Activated T-helper 2 cell treated with anti-CD3 and anti-CD28 coated beads, Interferon-gamma antibody, Interleukin-2, Interleukin-4, amounts not matched to agents 10 μg/mL and 5 μg/mL and 100 μg/mL, durations not matched to agents 14 hours and 24 hours and 36 hours (primary cell): ENCODE data around the gene RBCK1. TPM values are rescaled to one million over a fixed set of nuclear protein-coding genes. Genes with fewer than 3 reads are reported as not detected.
A peak's percentile ranks its signal among the peaks of the same experiment; 100 is the strongest.

Experiments
- DNase-seq: peaks from one replicate; pipeline ENCODE4 v3.0.0; 2021; ENCODE audit warnings: low spot score
- H3K27ac Mint-ChIP-seq: one replicate; pipeline ENCODE4 v1.8.0; 2021; ENCODE audit warnings: mixed read lengths
- H3K27me3 Mint-ChIP-seq: one replicate; pipeline ENCODE4 v1.8.0; 2021; ENCODE audit warnings: low read depth, mixed read lengths
- H3K36me3 Mint-ChIP-seq: one replicate; pipeline ENCODE4 v1.8.0; 2021; ENCODE audit warnings: low read depth, mixed read lengths
- H3K4me1 Mint-ChIP-seq: one replicate; pipeline ENCODE4 v1.8.0; 2021; ENCODE audit warnings: low read depth, mixed read lengths
- H3K4me3 Mint-ChIP-seq: one replicate; pipeline ENCODE4 v1.8.0; 2021; ENCODE audit warnings: low read depth, mild to moderate bottlenecking, moderate library complexity, mixed read lengths
- H3K9me3 Mint-ChIP-seq: one replicate; pipeline ENCODE4 v1.8.0; 2021; ENCODE audit warnings: mixed read lengths
- intact Hi-C: fragments of 100-400 bp; cut with micrococcal nuclease; formaldehyde crosslinking; loops from one replicate; pipeline ENCODE4 v1.15.1; 2023
- total RNA-seq: library from RNA; stranded (reverse); gene quantifications from 2 replicates; pipeline ENCODE4 v1.2.3, GENCODE V29; 2022

RBCK1 gene
- total RNA-seq, 1 donor from 2014 or later = 112 TPM

DNA sequence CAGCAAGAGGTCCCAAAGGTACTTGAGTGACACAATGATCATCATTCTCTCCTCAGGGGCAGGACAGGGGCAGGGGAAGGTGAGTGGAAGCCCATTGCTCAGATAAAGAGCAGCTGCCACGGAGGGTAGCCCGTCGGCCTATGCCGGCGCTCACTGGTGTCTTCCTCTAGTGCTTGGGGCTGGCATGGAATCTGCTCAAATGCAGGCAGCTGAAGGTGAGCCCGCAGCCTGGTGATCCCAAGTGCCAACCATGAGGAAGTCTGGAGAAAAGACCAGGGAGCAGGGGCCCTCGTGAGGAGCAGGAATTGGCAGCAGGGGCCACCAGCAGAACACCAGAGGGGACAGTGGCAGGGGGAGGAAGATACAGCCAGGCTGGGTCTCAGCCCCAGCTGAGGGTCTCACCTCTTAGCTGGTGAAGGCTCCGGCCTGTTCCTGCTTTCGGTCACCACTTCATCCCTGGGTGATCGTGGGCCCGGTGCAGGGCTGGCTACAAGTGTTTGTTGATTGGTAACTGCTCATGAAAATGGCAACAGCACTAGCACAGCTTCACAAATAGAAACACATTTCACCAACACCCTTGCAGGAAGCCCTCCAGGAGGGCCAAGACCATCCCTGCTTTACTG is 24.7 kb downstream of the RBCK1 start:
- Mint-ChIP-seq H3K9me3 (no peaks in the 10 kb centered on the region), H3K36me3 (peaks cover 84% of the 10 kb centered on the region), H3K4me1 (peaks cover 48% of the 10 kb centered on the region), H3K27me3 (no peaks in the 10 kb centered on the region), H3K27ac (peak overlapping the region; percentile 96), H3K4me3 (peak overlapping the region; percentile 58)
- no peak for DNase-seq
- intact Hi-C loops = loop anchor here (1.0 to 2.0 kb wide), 3 partner anchors 24 to 195 kb away; partner anchors contain the start of gene RBCK1

DNA sequence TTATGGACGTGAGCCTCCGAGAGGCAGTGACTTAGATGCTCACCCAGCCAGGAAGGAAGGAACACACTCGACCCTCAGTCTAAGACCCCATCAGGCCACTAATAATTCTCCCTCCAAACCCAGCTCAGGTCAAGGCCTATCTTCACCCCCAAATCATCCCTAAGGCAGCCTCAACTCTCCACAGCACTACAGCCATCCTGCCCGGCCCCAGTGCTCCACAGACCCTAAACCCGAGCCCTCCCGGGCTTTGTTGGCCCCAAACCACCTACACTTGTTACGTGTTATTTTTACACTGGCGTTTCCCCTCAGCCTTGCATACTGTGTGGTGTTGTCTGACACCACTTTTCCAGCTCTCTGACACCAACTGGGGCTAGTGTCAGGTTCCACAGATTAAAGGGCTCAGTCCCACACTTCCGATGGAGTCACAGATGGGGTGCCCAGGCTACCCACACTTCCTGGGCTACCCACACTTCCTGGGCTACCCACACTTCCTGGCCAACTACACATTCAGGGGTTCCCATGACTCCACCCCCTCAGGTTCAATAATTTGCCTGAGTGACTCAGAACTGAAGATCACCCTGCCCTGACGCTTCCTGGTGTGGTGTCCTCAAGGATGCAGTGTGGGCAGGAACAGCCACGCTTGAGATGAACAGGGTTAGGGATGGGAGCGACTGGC is 25.3 kb downstream of the RBCK1 start:
- Mint-ChIP-seq H3K36me3 (peaks cover 86% of the 10 kb centered on the region), H3K9me3 (no peaks in the 10 kb centered on the region), H3K27ac (peak overlapping the region; percentile 96), H3K4me1 (peaks cover 54% of the 10 kb centered on the region), H3K4me3 (peak overlapping the region; percentile 58), H3K27me3 (no peaks in the 10 kb centered on the region)
- intact Hi-C loops = loop anchor here (1.0 to 2.0 kb wide), 3 partner anchors 25 to 196 kb away; partner anchors contain the start of gene RBCK1
- peak; percentile 45 for DNase-seq

DNA sequence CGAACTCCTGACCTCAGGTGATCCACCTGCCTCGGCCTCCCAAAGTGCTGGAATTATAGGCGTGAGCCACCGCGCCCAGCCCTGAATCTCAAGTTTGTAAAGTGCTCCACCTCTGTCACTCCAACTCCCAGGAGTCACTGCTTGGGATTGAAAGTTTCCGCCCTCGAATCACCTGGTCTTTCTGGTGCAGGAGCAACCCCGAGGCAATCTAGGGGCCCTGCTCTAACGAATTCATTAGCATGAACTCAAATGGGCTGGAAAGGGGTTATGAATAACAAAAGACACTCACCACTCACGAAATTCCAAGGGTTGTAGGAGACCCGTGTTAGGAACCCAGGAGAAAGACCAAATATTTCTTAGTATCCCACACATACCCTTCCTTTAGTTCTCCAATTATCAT is 26.1 kb downstream of the RBCK1 start:
- DNase-seq = no peak
- H3K9me3 Mint-ChIP-seq = no peaks in the 10 kb centered on the region
- intact Hi-C loops = no loop called here
- no peaks in the 10 kb centered on the region for H3K27me3 Mint-ChIP-seq
- H3K4me1 Mint-ChIP-seq = peaks cover 62% of the 10 kb centered on the region
- peaks cover 88% of the 10 kb centered on the region for H3K36me3 Mint-ChIP-seq
- peak overlapping the region; percentile 61 for H3K27ac Mint-ChIP-seq
- H3K4me3 Mint-ChIP-seq = no peak overlapping the region

DNA sequence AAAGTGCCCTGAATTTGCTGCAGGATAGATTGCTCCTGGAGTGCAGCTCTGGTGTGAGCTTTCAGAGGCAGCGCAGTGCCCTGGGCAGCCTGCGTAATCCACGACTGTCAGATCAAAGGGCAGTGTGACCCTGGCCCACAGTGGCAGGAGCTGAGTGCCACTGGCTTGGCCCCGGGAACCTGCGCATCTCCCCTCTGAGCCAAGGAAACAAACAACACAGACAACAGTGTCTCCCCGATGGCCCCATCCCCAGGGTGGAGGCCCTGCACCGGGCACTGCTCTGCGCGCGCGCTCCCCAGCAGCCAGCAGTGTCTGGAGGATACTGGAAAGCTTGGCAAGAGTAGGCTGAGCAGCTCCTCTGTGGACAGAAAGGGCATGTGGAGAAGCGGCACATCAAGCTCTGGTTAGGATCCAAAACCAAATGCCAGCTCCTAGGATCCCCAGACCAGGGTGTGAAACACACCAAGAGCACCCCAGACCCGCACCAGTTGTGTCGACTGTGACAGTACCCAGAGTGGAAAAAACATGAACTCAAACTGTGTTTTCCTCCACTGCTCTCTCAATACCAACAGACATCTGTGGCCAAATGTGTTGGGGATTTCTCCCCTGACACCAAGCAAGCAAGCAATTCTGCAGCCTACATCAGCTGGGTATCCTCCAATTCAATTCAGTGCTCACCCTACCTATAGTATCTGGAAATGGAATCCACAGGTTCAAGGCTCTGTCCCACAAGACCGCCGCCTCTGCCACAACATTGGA is 26.7 kb downstream of the RBCK1 start:
- peaks cover 68% of the 10 kb centered on the region for H3K4me1 Mint-ChIP-seq
- H3K4me3 Mint-ChIP-seq = no peak overlapping the region
- H3K27ac Mint-ChIP-seq = peak overlapping the region; percentile 61
- H3K9me3 Mint-ChIP-seq = no peaks in the 10 kb centered on the region
- intact Hi-C loops = no loop called here
- no peak for DNase-seq
- no peaks in the 10 kb centered on the region for H3K27me3 Mint-ChIP-seq
- H3K36me3 Mint-ChIP-seq = peaks cover 88% of the 10 kb centered on the region

DNA sequence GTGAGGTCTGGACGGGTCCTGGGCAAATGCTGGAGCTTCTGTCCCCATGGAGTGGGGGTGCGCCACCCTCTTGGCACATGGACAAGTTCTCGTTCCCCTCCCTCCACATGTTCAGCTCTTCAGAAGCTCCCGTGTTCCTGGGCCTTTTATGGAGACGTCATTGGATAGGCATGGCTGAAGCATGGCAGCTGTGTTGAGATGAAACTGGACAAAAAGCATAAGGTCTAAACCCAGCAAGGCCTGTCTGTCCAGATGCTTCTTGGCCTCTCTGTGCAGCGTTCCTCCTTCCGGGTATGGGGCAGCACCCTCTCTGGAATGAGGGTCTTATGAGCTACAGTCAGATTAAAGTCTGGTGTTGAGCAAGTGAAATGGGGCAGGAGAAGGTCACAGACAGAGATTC is 27.5 kb downstream of the RBCK1 start:
- peaks cover 88% of the 10 kb centered on the region for H3K36me3 Mint-ChIP-seq
- H3K27ac Mint-ChIP-seq = no peak overlapping the region
- peaks cover 75% of the 10 kb centered on the region for H3K4me1 Mint-ChIP-seq
- intact Hi-C loops = no loop called here
- no peak for DNase-seq
- H3K27me3 Mint-ChIP-seq = no peaks in the 10 kb centered on the region
- H3K9me3 Mint-ChIP-seq = no peaks in the 10 kb centered on the region
- H3K4me3 Mint-ChIP-seq = no peak overlapping the region

DNA sequence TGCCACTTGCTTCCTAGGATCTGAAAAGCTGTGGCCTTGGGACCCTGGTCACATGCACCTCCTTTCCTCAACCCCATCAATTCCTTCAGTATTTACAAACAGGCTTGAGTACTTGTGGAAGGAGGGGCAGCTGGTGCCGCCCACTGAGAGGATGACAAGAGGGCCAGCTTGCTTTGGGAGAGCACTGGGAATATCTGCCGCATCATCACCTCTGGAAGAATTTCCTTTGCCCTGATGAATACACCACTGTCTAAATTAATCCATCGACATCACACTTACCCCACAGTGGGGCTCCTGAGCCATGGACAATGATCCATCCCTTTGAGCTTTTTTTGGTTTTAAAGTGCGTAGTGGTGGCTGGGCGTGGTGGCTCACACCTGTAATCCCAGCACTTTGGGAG is 28.4 kb downstream of the RBCK1 start:
- DNase-seq = no peak
- H3K4me1 Mint-ChIP-seq = peaks cover 72% of the 10 kb centered on the region
- no peaks in the 10 kb centered on the region for H3K9me3 Mint-ChIP-seq
- no peak overlapping the region for H3K4me3 Mint-ChIP-seq
- H3K27ac Mint-ChIP-seq = no peak overlapping the region
- peaks cover 88% of the 10 kb centered on the region for H3K36me3 Mint-ChIP-seq
- H3K27me3 Mint-ChIP-seq = no peaks in the 10 kb centered on the region
- intact Hi-C loops = no loop called here

DNA sequence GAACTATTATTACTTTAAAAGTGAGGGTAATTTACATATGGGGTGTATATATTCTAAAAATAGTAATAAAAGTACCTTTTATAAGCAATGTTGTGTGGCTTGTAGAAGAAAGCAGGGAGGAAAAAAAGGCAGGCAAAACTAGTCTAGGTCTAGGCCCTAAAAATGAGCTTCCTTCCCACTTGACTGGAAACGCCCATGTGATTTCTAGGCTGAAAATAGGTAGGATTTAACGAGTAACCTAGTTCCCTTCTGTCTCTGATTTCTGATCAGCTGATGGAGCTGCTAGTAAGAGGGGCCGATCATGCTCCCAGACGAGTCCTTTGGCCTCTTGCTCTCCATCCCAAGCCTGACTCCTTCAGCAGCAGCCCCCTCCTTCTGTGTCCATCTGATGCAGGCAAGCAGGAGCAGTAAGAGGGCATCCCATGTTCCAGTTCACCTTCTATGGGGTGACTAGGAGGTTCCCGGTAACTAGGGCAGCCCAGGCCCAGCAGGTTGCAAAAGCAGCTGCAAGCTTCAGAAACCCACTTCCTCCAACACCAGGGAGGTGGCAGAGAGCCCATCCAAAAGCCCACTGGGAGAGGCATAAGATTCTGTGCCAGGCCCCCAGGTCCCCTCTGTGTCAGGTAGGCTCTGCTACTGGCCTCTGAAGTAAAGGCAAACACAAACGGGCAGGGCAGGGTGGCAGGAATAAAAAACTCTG is 29.8 kb downstream of the RBCK1 start:
- Mint-ChIP-seq H3K4me1 (peaks cover 63% of the 10 kb centered on the region), H3K9me3 (no peaks in the 10 kb centered on the region), H3K27ac (no peak overlapping the region), H3K4me3 (peak overlapping the region; percentile 71), H3K36me3 (peaks cover 90% of the 10 kb centered on the region), H3K27me3 (no peaks in the 10 kb centered on the region)
- intact Hi-C loops = loop anchor here (1.0 to 2.0 kb wide), 2 partner anchors 24 to 57 kb away; partner anchors contain the start of genes TBC1D20 and TRIB3
- no peak for DNase-seq

DNA sequence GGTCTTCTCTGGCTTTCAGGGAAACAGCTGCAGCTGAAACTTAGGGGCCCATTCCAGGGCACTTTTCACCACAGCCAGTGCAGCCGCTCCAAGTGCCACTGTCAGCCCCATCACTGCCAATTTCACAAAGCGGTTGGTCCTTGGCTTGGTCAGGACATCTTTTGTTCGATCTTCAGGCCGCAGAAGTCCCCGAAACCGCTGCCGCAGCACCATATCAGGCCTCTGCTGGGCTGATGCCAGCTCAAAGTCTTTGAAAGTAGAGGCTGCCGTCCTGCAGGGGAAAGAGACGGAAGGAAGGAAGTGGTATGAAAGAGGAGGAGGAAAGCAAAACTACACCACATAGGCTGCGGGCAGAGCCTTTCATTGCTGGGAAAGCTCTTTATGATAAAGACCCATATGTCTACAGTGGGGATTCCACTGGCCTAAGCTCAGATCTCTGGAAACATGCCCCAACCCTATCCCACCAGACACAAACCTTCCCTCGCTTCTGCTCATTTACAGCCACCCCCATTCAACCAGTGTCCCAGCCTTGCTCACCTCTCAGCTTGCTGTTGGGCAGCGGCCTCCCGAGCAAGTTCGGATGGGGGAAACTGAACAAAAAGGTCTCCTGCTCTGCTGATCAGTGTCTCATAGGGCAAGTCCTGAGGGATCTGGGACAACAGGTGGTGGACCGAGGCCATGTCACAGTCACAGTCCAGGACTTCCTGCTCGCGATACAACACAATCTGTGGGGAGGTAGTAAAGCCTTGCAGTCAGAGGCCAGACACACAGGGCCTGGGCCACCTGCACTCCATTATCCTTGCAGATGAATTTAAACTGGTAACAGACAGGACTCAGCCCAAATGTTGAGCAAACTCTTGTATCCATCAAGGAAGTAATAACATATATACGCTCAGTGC is 30.7 kb downstream of the RBCK1 start:
- peak; percentile 55 for DNase-seq
- Mint-ChIP-seq H3K9me3 (no peaks in the 10 kb centered on the region), H3K27me3 (no peaks in the 10 kb centered on the region), H3K27ac (peak overlapping the region; percentile 64), H3K36me3 (peaks cover 89% of the 10 kb centered on the region), H3K4me3 (peak overlapping the region; percentile 71), H3K4me1 (peaks cover 54% of the 10 kb centered on the region)
- intact Hi-C loops = loop anchor here (1.0 to 2.0 kb wide), 2 partner anchors 23 to 58 kb away; partner anchors contain the start of genes TBC1D20 and TRIB3

DNA sequence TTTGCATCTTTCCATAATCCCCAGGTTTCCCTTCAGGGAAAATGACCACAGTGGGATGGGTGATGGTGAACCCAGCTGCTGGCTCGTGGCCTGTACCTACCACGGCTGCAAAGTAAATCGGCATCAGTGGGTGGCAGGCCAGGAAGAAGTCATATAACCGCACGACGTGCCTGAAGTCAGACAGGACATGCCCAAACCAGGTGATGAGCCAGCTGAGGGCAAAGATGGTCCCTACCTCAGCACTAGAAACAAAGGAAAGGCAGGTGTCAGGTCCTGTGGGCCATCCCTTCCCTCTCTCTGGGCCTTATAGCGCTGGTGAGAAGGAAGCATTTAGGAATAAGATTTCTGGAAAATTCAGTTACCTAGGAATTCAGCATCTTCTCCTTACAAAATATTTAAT is 32.0 kb downstream of the RBCK1 start:
- peak overlapping the region; percentile 42 for H3K27ac Mint-ChIP-seq
- DNase-seq = no peak
- peaks cover 90% of the 10 kb centered on the region for H3K36me3 Mint-ChIP-seq
- H3K4me3 Mint-ChIP-seq = no peak overlapping the region
- intact Hi-C loops = no loop called here
- H3K4me1 Mint-ChIP-seq = peaks cover 44% of the 10 kb centered on the region
- H3K9me3 Mint-ChIP-seq = no peaks in the 10 kb centered on the region
- no peaks in the 10 kb centered on the region for H3K27me3 Mint-ChIP-seq

DNA sequence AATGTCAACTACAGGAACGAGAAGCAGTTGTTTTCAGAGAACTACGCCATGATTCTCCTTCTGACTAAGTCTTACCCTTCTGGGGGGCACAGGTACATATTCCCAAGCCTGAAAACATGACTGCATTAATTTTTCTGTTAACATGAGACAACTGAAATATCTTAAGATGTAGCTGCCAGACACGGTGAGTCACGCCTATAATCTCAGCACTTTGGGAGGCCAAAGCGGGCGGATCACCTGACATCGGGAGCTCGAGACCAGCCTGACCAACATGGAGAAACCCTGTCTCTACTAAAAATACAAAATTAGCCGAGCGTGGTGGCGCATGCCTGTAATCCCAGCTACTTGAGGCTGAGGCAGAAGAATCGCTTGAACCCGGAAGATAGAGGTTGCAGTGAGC is 32.5 kb downstream of the RBCK1 start:
- H3K4me1 Mint-ChIP-seq = peaks cover 40% of the 10 kb centered on the region
- H3K9me3 Mint-ChIP-seq = no peaks in the 10 kb centered on the region
- DNase-seq = no peak
- H3K27ac Mint-ChIP-seq = no peak overlapping the region
- peaks cover 90% of the 10 kb centered on the region for H3K36me3 Mint-ChIP-seq
- no peak overlapping the region for H3K4me3 Mint-ChIP-seq
- intact Hi-C loops = no loop called here
- H3K27me3 Mint-ChIP-seq = no peaks in the 10 kb centered on the region

DNA sequence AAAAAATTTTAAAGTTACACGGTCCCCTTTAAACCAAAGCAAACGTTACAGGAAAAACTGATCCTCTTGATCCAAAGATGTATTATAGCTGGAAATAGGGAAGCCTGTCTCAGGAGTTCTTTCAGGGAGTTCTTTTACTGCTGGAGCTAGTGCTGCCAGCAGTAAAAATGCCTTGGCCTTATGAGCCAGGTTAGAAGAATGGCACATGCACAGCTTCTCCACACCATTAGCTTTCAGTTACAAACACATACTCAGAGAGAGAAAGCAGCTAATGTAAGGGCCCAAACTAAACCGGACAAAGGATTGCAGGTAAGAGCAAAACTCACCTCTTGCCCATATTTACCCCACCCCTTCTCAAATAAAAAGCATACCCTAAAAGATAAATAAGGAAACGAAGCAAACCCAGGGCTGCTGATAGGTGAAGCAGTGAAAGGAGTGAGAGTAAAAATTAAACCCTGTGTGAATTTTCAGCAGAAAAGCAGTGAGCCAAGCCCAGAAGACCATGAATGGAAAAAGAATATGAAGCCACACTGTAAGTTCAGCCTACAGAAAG is 35.2 kb downstream of the RBCK1 start:
- no peaks in the 10 kb centered on the region for H3K27me3 Mint-ChIP-seq
- H3K36me3 Mint-ChIP-seq = peaks cover 81% of the 10 kb centered on the region
- DNase-seq = no peak
- peaks cover 25% of the 10 kb centered on the region for H3K4me1 Mint-ChIP-seq
- no peak overlapping the region for H3K4me3 Mint-ChIP-seq
- no peaks in the 10 kb centered on the region for H3K9me3 Mint-ChIP-seq
- intact Hi-C loops = no loop called here
- no peak overlapping the region for H3K27ac Mint-ChIP-seq
